ENCODE data around the gene CELF4. TPM values are rescaled to one million over a fixed set of nuclear protein-coding genes. Genes with fewer than 3 reads are reported as not detected.

The CELF4 gene
- total and polyA plus RNA-seq, 2 donors (not counting 1 experiment from before 2014, with no cell fraction given) = 0.17 TPM; not detected in 1

DNA sequence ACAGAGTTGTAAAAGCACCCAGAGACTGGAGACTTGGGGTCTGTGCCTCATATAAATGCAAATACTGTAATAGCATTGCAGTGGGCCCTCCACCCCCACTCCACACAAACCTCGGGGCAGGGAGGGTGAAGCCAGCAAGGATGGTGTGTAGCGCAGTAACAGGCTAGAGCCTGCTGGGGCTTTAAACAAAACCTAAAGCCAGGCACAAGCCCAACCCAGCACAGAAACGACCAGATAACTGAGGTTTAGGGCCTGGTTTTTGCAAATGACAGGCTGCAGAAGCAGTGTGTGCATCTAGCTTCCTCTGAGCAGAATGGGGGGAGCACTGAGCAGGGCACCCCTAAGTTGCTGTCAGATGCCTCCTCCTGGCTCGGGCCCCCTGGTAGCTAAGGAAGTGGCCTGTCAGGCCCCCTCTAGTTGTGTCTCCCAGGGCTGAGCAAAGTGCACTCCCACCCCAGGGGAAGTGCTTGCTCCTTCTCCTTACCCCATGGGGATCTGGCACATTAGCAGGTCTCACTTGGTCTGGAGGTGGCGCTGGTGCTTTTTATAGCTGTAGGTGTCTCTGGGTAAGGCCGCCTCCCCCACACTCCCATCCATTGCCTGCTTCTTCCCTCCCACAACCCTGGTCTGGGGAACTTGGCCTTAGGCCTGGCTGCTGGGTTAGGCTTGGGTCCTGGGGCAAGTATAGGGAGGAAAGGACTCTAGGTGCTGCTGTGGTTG lies 135.1 kb downstream of the CELF4 start:
- no peaks in the 10 kb centered on the region for H3K36me3 ChIP-seq (ENCODE audit: control insufficient read depth, insufficient read depth, low read length)
- no peaks in the 10 kb centered on the region for H4K20me1 ChIP-seq (ENCODE audit: control insufficient read depth, extremely low read depth, insufficient read depth, low read length)
- H3K4me1 ChIP-seq (ENCODE audit: control insufficient read depth, extremely low read depth, insufficient read depth, low read length) = no peaks in the 10 kb centered on the region
- no peaks in the 10 kb centered on the region for H3K79me2 ChIP-seq (ENCODE audit: control insufficient read depth, insufficient read depth, low read length)
- H3K27me3 ChIP-seq (ENCODE audit: control insufficient read depth, insufficient read depth, low read length) = no peaks in the 10 kb centered on the region
- H3K27ac ChIP-seq (ENCODE audit: insufficient read depth, low read length) = no peak overlapping the region
- no peak overlapping the region for H3K4me2 ChIP-seq (ENCODE audit: extremely low read depth, insufficient read depth, low read length)
- no peak overlapping the region for H2AFZ ChIP-seq (ENCODE audit: low read length)
- no peak for DNase-seq (ENCODE audit: low read depth in 2 of 2)
- H3K4me3 ChIP-seq (replicated peaks in 1 of 4; ENCODE audit: control extremely low read depth in 1 of 4, insufficient read depth in 1 of 4, low read depth in 3 of 4, low read length in 4 of 4) = no peak overlapping the region
- TF ChIP-seq EZH2 (IDR thresholded peaks at IDR 0.05; ENCODE audit: low read length, missing control alignments) = no peak
- TF ChIP-seq, protein P1, sequence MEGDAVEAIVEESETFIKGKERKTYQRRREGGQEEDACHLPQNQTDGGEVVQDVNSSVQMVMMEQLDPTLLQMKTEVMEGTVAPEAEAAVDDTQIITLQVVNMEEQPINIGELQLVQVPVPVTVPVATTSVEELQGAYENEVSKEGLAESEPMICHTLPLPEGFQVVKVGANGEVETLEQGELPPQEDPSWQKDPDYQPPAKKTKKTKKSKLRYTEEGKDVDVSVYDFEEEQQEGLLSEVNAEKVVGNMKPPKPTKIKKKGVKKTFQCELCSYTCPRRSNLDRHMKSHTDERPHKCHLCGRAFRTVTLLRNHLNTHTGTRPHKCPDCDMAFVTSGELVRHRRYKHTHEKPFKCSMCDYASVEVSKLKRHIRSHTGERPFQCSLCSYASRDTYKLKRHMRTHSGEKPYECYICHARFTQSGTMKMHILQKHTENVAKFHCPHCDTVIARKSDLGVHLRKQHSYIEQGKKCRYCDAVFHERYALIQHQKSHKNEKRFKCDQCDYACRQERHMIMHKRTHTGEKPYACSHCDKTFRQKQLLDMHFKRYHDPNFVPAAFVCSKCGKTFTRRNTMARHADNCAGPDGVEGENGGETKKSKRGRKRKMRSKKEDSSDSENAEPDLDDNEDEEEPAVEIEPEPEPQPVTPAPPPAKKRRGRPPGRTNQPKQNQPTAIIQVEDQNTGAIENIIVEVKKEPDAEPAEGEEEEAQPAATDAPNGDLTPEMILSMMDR (conservative IDR thresholded peaks at IDR 0.05 in 1 of 2, IDR thresholded peaks at IDR 0.05 in 1 of 2; ENCODE audit: low read depth in 1 of 2, low read length in 2 of 2) = no peak
- H3K9me3 ChIP-seq (ENCODE audit: control insufficient read depth, insufficient read depth, low read depth, low read length) = no peaks in the 10 kb centered on the region
- no peak overlapping the region for H3K9ac ChIP-seq (ENCODE audit: insufficient read depth, low read length)

DNA sequence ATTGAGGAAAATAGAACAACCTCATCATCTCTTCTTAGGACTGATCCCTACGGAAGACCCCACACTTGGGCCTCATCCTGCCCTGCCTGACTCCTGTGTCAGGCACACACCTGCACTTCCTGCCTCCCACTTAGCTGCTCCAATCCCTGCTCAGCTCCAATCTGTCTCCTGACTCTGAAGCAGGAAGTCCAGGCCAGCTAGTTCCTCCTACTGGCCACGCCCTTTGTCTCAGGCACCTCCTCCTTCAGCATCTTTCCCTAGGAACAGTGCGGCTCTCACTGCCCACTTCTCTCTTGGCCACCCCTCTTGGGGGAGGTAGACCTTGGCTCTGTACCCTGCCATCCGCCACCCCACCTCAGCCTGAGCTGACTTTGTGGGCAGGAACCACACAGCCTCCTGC lies 135.8 kb downstream of the CELF4 start:
- Histone ChIP-seq H3K27ac (ENCODE audit: insufficient read depth, low read length) (no peak overlapping the region), H3K4me3 (replicated peaks in 1 of 4; ENCODE audit: control extremely low read depth in 1 of 4, insufficient read depth in 1 of 4, low read depth in 3 of 4, low read length in 4 of 4) (no peak overlapping the region), H3K27me3 (ENCODE audit: control insufficient read depth, insufficient read depth, low read length) (no peaks in the 10 kb centered on the region), H3K4me1 (ENCODE audit: control insufficient read depth, extremely low read depth, insufficient read depth, low read length) (no peaks in the 10 kb centered on the region), H4K20me1 (ENCODE audit: control insufficient read depth, extremely low read depth, insufficient read depth, low read length) (no peaks in the 10 kb centered on the region), H3K79me2 (ENCODE audit: control insufficient read depth, insufficient read depth, low read length) (no peaks in the 10 kb centered on the region), H3K9ac (ENCODE audit: insufficient read depth, low read length) (no peak overlapping the region), H3K36me3 (ENCODE audit: control insufficient read depth, insufficient read depth, low read length) (no peaks in the 10 kb centered on the region), H3K4me2 (ENCODE audit: extremely low read depth, insufficient read depth, low read length) (no peak overlapping the region), H2AFZ (ENCODE audit: low read length) (no peak overlapping the region), H3K9me3 (ENCODE audit: control insufficient read depth, insufficient read depth, low read depth, low read length) (no peaks in the 10 kb centered on the region)
- no peak for DNase-seq (ENCODE audit: low read depth in 2 of 2)
- no peak for TF ChIP-seq EZH2 (IDR thresholded peaks at IDR 0.05; ENCODE audit: low read length, missing control alignments)
- TF ChIP-seq, protein P1 (conservative IDR thresholded peaks at IDR 0.05 in 1 of 2, IDR thresholded peaks at IDR 0.05 in 1 of 2; ENCODE audit: low read depth in 1 of 2, low read length in 2 of 2) = no peak

- Histone ChIP-seq H3K4me1 (ENCODE audit: control insufficient read depth, extremely low read depth, insufficient read depth, low read length) (no peaks in the 10 kb centered on the region), H3K4me2 (ENCODE audit: extremely low read depth, insufficient read depth, low read length) (no peak overlapping the region), H3K36me3 (ENCODE audit: control insufficient read depth, insufficient read depth, low read length) (no peaks in the 10 kb centered on the region), H3K4me3 (replicated peaks in 1 of 4; ENCODE audit: control extremely low read depth in 1 of 4, insufficient read depth in 1 of 4, low read depth in 3 of 4, low read length in 4 of 4) (no peak overlapping the region), H3K27ac (ENCODE audit: insufficient read depth, low read length) (no peak overlapping the region), H3K9me3 (ENCODE audit: control insufficient read depth, insufficient read depth, low read depth, low read length) (no peaks in the 10 kb centered on the region), H3K27me3 (ENCODE audit: control insufficient read depth, insufficient read depth, low read length) (no peaks in the 10 kb centered on the region), H3K9ac (ENCODE audit: insufficient read depth, low read length) (no peak overlapping the region), H4K20me1 (ENCODE audit: control insufficient read depth, extremely low read depth, insufficient read depth, low read length) (no peaks in the 10 kb centered on the region), H2AFZ (ENCODE audit: low read length) (no peak overlapping the region), H3K79me2 (ENCODE audit: control insufficient read depth, insufficient read depth, low read length) (no peaks in the 10 kb centered on the region)
- no peak for DNase-seq (ENCODE audit: low read depth in 2 of 2)
- TF ChIP-seq, protein P1 (conservative IDR thresholded peaks at IDR 0.05 in 1 of 2, IDR thresholded peaks at IDR 0.05 in 1 of 2; ENCODE audit: low read depth in 1 of 2, low read length in 2 of 2) = no peak
- no peak for TF ChIP-seq EZH2 (IDR thresholded peaks at IDR 0.05; ENCODE audit: low read length, missing control alignments)
These were observed 137.2 kb downstream of the CELF4 start for GRCh38 chr18:37428288-37428974.
